HG03558 (cell line): ENCODE measurements around the gene MAMDC4.
"Not testable (repeated sequence)": the region's sequence is repeated elsewhere in the genome, so short reads cannot be mapped to it uniquely, and the experiment has no call there.

Source experiments
- ATAC-seq: cut with Tn5 transposase; IDR thresholded peaks from one replicate; pipeline ENCODE4 v1.9.1; 2021; ENCODE audit warnings: moderate number of reproducible peaks; ENCODE audit not compliant: unreplicated experiment; ENCODE audit errors: extremely low read depth

The MAMDC4 gene

GRCh38 chr9:136824496-136825225 is 27.5 kb upstream of the MAMDC4 start:
- no peak for ATAC-seq

- no peak for ATAC-seq
These were observed 26.6 kb upstream of the MAMDC4 start for GRCh38 chr9:136825295-136826187.

GRCh38 chr9:136826188-136826541 is 26.0 kb upstream of the MAMDC4 start:
- no peak for ATAC-seq

GRCh38 chr9:136826703-136827582 is 25.2 kb upstream of the MAMDC4 start:
- ATAC-seq: no peak

- no peak for ATAC-seq
These were observed 24.2 kb upstream of the MAMDC4 start for GRCh38 chr9:136827794-136828473.

- ATAC-seq: no peak
These were observed 23.5 kb upstream of the MAMDC4 start for GRCh38 chr9:136828474-136829140.

GRCh38 chr9:136829412-136829811 is 22.7 kb upstream of the MAMDC4 start:
- ATAC-seq: no peak

GRCh38 chr9:136829981-136830885 is 21.9 kb upstream of the MAMDC4 start:
- no peak for ATAC-seq

- no peak for ATAC-seq
These were observed 21.0 kb upstream of the MAMDC4 start for GRCh38 chr9:136831002-136831719.

GRCh38 chr9:136831720-136832104 is 20.4 kb upstream of the MAMDC4 start:
- ATAC-seq: no peak

GRCh38 chr9:136832581-136832980 is 19.6 kb upstream of the MAMDC4 start:
- ATAC-seq: no peak

GRCh38 chr9:136833381-136834048 is 18.6 kb upstream of the MAMDC4 start:
- ATAC-seq: not testable (repeated sequence)

GRCh38 chr9:136835162-136835931 is 16.8 kb upstream of the MAMDC4 start:
- ATAC-seq: no peak

- ATAC-seq: no peak
These were observed 15.9 kb upstream of the MAMDC4 start for GRCh38 chr9:136835932-136836904.

GRCh38 chr9:136837146-136837855 is 14.8 kb upstream of the MAMDC4 start:
- ATAC-seq: no peak
